Ishikawa (cell line): ENCODE measurements around the gene MTAP.

Experiments
- CEBPB ChIP-seq: IDR thresholded peaks from 2 replicates; pipeline ENCODE4 v1.6.1; 2012
- EP300 ChIP-seq: IDR thresholded peaks from 2 replicates; pipeline ENCODE4 v1.6.1; 2012; ENCODE audit warnings: borderline replicate concordance
- FOXM1 ChIP-seq: IDR thresholded peaks from 2 replicates; pipeline ENCODE4 v1.6.1; 2012; ENCODE audit warnings: low read depth, borderline replicate concordance
- NFIC ChIP-seq: IDR thresholded peaks from 2 replicates; pipeline ENCODE4 v1.6.1; 2012
- TAF1 ChIP-seq: IDR thresholded peaks from 2 replicates; pipeline ENCODE4 v1.6.1; 2012; ENCODE audit warnings: low read depth, mild to moderate bottlenecking
- TCF12 ChIP-seq: IDR thresholded peaks from 2 replicates; pipeline ENCODE4 v1.6.1; 2012; ENCODE audit warnings: low read depth

DNA sequence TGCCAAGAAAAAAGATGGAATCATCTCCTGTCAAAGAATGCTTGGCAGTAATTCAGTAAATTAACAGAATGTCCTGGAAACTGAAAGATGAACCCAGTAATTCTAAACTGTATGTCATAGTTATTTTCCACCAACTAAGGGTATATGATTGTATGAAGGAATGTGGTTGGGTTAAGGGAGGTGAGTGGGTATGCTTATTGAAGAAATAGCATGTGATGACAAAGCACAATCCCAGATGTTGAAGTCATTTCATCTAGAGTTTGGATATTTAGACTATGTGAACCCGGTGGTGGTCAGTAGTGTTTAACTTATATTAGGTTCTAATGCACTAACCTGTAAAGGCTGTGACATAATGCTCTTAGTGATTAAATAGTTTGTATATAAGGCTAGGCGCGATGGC lies 104.4 kb downstream of the MTAP start:
- TF ChIP-seq TAF1 = no peak
- TF ChIP-seq CEBPB = no peak
- no peak for TF ChIP-seq TCF12
- TF ChIP-seq EP300 = no peak
- TF ChIP-seq NFIC = no peak
- TF ChIP-seq FOXM1 = no peak
